Right renal pelvis (tissue), 4 donors: ENCODE data around the gene EMSY. TPM values are rescaled to one million over a fixed set of nuclear protein-coding genes. Genes with fewer than 3 reads are reported as not detected.
"Not testable (repeated sequence)": the region's sequence is repeated elsewhere in the genome, so short reads cannot be mapped to it uniquely, and the experiment has no call there.

Source experiments
- DNase-seq, 4 donors: peaks; one replicate each; pipeline ENCODE4 v3.0.0-alpha.2; 2013; ENCODE audit warnings: low read depth in 4 of 4, low spot score in 3 of 4, missing footprints in 1 of 4
- polyA plus RNA-seq, 4 donors: library from polyadenylated mRNA; unstranded; fragments of 120-200 nt; gene quantifications; one replicate each; pipeline ENCODE4 v1.2.1, GENCODE V29; 2013; ENCODE audit not compliant: insufficient read length in 4 of 4

EMSY gene
- polyA plus RNA-seq, 4 donors, result 24.8 to 28.8 (median 27.1) TPM

DNA sequence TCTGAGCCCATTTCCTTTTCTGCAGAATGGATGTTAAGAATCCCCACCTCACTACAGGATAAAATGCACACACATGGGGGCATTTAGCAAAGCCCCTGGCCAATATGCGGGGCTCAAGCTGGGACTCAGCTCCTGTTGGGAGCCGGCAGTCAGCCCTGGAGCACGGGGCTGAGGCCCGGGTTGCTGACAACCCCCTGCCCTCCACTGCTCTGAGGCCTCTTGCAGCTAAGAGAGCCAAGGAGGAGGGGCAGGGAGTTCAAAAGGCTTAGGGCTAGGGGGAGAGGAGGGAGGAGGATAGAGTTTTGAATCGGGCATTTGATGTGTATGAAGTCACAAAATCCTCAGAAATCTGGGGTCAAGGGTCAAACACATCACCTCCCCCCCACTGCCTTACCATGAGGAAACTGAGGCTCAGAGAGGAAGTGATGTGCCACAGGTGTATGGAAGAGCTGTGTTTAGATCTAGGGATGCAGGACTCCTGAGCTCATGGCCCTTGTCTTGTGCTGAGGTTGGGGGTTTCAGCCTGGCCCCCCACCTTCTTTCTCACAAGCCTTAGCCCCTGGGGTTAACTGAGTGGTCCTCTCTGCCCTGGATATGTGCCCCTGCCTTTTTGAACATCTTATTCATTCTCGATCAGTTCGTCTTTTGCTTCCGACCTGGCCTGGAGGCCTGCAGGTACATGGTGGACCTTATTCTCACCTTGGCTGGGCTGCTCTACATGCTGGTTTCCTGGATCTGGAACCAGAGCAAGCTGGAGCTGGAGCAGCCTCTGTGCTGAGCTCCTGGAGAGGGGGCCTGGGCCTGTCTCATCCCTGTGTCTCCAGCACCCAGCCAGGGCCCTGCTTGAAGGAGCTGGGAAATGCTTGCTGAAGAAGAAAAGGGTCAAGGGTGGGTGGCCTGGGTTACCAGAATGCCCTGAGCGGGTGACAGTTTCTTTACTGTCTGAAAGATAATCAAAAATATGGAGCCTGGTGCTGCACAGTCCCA is 145.4 kb downstream of the EMSY start:
- no peak for DNase-seq

DNA sequence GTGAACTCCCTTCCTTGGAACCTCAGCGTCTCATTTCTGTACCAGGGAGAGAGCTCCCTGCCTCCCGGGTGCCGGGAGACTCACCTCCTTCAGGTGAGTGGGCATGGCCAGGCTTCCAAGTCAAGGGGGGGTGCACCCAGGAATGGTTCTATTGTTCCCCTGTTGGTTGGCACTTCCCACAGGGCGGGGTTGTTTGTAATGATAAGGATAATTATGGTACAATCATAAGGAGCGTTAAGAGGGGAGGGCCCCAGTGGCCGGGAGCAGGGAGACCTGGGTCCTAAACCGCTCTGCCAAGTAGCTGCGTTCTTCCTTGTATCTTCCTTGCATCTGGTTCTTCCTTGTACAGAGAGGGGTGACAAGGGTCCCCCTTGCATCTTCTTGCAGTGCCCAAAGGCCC is 146.6 kb downstream of the EMSY start:
- no peak for DNase-seq

DNA sequence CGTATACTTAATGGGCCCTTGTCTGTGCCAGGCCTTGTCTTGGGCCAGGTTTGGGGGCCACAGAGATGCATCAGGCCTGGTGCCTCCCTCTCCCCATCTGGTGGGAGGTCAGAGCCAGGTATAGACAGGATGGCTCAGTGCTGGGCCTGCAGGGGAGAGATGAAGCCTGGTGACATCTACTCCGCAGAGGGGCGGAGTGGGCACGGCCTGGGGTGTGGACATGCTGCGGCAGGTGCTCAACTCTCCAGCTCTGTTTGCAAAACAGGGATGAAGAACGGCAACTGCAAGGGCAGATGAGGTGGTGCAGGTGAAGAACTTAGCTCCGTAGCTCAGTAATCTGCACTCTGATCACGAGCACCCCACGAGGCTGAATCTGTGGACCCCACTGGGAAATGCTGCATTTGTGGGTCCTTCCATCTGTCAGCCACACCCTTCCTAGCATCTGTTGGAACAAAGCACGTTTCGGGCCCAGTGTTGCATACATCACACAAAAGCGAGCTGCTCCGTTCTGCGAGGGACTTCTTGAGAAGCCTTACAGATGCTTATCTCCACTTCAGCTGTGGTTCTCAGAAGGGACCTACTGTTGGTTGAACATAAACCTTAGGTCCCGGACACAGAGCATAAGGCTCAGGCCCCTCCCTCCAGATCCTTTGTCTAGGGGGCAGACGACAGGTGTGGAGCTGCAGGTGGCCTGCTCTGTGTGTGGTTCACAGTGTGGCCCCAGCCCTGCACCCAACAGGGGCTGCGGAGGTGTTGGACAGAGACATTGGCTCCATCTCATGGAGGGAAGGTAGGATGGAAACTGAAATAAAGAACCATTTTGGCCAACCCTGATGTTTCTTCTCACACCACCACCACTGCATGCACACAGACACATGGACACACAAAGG is 147.5 kb downstream of the EMSY start:
- DNase-seq, result no peak

DNA sequence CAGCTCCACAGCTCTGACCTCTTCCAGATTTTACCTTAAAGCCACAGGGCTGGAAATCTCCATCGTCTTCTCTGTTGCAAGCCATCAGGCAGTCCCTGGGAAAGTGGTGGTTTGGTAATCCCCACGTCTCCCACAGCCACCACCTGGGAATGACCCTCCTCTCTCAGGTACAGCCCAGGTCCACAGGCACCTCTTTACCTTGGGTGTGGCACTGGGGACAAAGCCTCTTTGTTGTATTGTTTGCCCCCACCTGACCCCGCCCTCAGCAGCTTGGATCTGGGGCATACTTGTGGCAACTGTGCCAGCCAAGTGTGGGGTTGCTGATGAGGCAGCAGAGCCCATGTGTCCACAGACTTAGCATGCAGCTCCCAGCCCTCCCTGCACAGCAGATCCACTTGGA is 148.1 kb downstream of the EMSY start:
- no peak for DNase-seq

DNA sequence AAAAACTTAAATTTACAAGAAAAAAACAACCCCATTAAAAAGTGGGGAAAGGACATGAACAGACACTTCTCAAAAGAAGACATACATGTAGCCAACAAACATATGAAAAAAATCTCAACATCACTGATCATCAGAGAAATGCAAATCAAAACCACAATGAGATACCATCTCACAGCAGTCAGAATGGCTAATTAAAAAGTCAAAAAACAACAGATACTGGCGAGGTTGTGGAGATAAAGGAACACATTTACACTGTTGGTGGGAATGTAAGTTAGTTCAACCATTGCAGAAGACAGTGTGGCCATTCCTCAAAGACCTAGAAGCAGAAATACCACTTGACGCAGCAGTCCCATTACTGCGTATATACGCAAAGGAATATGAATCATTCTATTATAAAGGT is 150.3 kb downstream of the EMSY start:
- not testable (repeated sequence) for DNase-seq

DNA sequence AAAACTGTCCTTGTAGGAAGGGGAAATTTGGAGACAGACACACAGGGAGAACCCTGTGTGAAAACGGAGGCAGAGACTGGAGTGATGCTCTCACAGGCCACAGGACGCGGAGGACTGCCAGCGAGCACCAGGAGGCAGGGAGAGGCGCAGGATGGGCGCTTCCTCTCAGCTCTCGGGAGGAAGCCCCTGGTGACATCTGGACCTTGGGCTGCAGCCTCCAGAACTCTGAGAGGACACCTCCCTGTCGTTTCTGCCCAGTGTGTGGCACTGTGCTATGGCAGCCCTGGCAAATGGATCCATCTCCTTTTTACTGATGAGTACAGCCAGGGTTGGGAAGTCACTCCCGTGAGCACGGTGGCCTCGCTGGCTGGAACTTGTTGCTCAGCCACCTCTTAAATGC is 151.8 kb downstream of the EMSY start:
- DNase-seq, result no peak

DNA sequence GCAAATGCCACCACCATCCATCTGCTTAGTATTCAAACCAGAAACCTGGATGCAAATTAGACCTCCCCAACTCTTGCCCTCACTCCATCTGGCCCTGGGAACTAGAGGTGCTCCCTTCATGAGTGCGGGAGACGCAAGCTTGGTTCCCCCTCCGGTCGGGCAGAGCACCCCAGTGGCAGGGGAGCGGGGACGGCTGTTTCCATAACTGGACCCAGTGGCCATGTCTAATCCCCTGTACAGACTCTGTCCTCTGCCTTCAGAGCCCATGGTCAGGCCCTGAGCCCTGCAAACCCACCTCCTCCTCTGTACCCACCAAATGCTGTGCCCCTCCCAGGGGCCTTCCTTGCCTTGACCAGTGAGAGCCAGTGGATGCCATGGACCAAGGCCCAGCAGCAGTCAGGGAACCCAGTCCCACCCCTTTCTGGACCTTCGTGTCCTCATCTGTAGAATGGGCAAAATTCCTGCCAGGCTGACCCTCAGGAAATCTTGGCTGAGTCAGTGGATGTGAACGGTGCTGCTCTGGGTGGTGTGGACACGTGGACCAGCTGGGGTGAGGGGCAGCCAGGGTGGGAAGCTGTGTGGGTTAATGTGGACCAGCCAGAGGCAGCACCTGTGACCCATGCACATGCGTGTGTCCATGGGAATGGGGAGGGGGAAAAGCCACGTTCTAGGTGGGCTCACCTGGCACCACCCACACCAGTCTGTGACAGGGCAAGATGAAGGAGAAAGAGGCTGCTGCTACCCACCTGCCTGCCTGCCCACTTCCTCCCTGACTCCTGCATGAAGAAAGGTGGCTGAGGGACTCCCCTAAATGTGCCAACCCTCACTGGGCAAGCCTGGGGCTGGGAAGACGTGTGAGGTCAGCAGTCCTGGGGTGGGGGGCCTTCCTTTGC is 153.0 kb downstream of the EMSY start:
- no peak for DNase-seq

DNA sequence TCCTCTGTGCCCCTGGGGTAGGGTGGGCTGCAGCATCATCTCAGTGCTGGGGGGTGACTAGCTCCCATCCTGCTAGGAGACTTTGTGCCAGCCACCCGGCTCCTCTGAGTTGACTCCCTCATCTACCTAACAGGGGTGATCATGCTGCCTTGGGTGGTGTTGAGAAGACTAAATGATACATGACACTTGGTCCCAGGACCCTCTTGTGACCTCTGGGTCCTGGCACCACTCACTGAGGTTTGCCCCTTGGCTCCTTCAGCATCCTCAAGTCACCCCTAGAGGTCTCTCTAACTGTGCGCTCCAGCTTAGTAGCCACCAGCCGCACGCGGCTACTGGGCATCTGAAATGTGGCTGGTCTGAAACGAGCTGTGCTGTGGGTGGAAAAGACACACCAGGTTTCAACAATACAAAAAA is 153.6 kb downstream of the EMSY start:
- no peak for DNase-seq

DNA sequence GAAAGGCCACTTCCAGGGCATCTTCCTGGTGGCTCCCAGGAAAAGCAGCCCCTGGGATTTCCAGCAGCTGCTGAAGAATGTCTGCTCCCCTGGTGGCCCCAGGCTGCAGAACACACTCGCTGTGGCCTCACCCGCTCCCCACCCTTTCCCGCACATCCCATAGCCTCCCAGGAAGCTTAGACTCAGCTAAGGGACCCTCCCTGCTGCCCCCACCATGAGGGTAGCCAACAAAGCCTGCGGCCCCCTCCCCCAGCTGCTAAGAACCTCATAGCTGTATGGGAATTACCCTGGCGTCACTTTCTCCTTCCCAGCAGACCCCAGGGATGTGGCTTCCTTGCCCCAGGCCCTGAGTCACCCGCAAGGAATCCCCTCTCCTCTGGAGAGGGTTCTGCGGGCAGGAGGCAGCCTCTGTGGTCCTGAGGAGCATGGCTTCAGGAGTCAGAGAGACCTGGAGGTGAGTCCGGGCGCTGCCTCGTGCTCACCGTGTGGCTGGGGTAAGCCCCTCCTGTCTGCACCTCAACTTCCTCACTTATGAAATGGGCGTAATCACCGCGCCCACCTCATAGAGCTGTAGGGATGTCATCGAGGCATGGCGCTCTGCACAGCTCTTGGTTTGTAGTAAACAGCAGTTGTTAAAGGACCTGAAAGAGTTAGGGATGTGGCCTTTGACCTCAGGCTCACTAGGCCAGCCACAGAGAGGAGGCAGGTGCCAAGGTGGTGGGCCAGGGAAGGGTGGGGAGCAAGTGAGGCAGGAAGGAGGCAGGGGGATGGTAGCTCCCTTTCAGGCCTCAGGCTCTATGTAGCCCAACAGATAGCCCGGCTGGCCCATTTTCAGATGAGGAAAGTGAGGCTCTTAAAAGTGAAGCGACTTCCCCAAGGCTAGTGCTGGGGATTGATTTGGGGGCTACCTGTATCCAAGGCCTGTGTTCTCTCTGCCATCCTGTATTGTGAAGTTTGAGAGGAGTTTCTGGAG is 154.5 kb downstream of the EMSY start:
- DNase-seq, result no peak

DNA sequence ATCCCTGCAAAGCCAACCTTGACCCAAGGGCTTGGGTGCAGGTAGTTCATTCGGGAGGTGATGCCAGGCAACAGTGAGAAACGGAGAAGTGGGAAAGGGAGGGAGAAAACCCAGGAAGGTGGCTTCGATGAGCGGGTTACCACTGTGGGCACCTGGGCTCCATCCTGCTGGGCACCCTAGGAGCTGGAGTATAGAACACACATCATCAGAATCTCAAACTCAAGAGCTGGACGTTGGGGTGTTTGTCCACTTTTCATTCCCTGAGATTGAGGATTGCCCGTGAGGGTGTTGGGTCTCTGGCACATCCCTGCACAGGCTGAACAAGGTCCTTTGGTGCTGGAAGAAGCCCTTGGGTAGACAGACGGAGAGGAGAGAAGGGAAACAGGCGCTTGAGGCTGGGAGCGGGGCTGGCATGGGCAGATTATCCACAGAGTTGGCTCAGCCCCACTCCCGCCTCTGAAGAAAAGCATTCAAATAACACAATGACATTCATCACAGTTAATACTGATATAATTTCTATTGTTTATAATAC is 155.4 kb downstream of the EMSY start:
- DNase-seq, result no peak

DNA sequence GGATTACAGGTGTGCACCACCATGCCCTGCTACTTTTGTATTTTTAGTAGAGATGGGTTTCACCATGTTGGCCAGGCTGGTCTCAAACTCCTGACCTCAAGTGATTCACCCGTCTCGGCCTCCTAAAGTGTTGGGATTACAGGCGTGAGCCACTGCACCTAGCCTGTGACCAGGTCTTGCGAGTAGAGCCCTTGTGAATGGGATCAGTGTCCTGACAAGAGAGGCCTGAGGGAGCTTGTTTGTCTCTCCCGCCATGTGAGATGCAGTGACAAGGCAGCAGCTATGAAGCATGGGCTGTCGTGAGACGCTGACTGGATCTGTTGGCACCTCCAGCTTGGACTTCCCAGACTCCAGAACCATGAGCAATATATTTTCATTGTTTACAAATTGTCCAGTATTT is 156.5 kb downstream of the EMSY start:
- no peak for DNase-seq

DNA sequence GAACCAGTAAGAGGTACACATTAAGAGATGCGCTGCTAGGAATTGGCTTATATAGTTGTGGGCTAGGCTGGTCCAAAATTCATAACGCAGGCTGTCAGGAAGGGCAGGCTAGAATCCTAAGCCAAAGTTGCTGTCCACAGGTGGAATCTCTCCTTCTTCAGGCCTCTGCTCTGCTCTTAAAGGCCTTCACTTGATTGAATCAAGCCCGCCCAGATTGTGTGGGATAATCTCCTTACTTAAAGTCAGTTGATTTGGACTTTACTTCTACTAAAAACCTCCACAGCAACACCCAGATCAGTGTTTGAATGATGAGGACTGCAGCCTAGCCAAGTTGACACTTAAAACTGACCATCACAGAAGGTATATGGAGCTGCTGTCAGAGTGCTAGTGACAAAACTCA is 156.9 kb downstream of the EMSY start:
- no peak for DNase-seq

DNA sequence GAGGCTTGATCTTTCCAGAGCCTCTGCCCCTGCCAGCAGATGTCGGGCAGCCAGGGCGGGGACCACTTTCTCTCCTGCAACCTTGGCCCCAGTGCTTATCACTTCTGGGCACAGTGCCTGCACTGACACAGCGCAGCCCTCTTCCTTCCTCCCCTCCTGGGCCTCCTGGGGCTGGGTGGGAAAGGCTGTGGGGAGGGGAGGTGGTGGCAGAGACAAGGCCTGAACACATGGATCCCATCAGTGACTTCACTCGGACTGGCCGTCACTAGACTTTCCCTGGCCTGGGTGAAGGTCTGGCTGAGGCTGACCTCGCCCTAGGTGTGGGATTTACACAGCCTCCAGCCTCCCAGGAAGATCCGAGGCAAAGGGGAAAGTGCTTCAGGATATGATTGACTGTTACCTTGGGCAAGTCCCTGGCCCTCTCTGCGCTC is 157.6 kb downstream of the EMSY start:
- no peak for DNase-seq

Other genes with a start within 250 kb of the EMSY start
- 10 to 100 TPM; 13.1 to 28.1 (median 15.8) TPM for gene WNT11, start 238.5 kb upstream of the EMSY start, polyA plus RNA-seq
- gene THAP12, start 63.9 kb upstream of the EMSY start, polyA plus RNA-seq, result 100 to 1,000 TPM in 1 of 4 donors, 10 to 100 TPM in 3; 71.3 to 101 (median 95.6) TPM
- gene GVQW3, start 63.7 kb upstream of the EMSY start, polyA plus RNA-seq, result 10 to 100 TPM in 3 of 4 donors, 1 to 10 TPM in 1; 8.9 to 10.9 (median 10.6) TPM
- 10 to 100 TPM; 68.1 to 74.3 (median 72.2) TPM for gene LRRC32, start 225.7 kb downstream of the EMSY start, polyA plus RNA-seq